Sigmoid colon (tissue), 7 donors: ENCODE measurements around the gene PTPN20. TPM values are rescaled to one million over a fixed set of nuclear protein-coding genes. Genes with fewer than 3 reads are reported as not detected.

Experiments used
- DNase-seq: peaks from one replicate; pipeline ENCODE4 v3.0.0-alpha.2; 2019
- H3K27ac ChIP-seq, 4 donors: fragments of 200-600 bp; sonication (generic); one replicate each; pipeline ENCODE4 v1.5.1; 2016 to 2019; ENCODE audit warnings: mild to moderate bottlenecking in 1 of 4
- H3K27me3 ChIP-seq, 3 donors: fragments of 200-600 bp; sonication (generic); one replicate each; pipeline ENCODE4 v1.5.1; 2019; ENCODE audit warnings: mild to moderate bottlenecking in 1 of 3
- H3K36me3 ChIP-seq, 4 donors: fragments of 200-600 bp; sonication (generic); one replicate each; pipeline ENCODE4 v1.5.1; 2016 to 2019
- H3K4me1 ChIP-seq, 4 donors: fragments of 200-600 bp; sonication (generic); one replicate each; pipeline ENCODE4 v1.5.1; 2017 to 2019
- H3K4me3 ChIP-seq, 4 donors: fragments of 200-600 bp; sonication (generic); one replicate each; pipeline ENCODE4 v1.5.1; 2017 to 2019; ENCODE audit warnings: mild to moderate bottlenecking in 2 of 4, moderate library complexity in 1 of 4
- H3K9me3 ChIP-seq, 4 donors: fragments of 200-600 bp in 3 of 4; sonication (generic) in 3 of 4; one replicate each; pipeline versions ENCODE4 v1.5.1 to v1.6.1; 2013 to 2019
- EP300 ChIP-seq, 4 donors: sonication (generic); formaldehyde crosslinking; IDR thresholded peaks; one replicate each; pipeline ENCODE4 v1.6.1; 2017; ENCODE audit warnings: antibody characterized with exemption in 4 of 4
- POLR2A ChIP-seq, 2 donors: fragments of 450-650 bp; IDR thresholded peaks; one replicate each; pipeline ENCODE4 v1.6.1; 2016; ENCODE audit warnings: antibody characterized with exemption in 2 of 2, mild to moderate bottlenecking in 2 of 2, moderate library complexity in 2 of 2
- POLR2AphosphoS5 ChIP-seq, 4 donors: sonication (generic); formaldehyde crosslinking; IDR thresholded peaks; one replicate each; pipeline ENCODE4 v1.6.1; 2017; ENCODE audit warnings: antibody characterized with exemption in 4 of 4
- WGBS, 2 donors: extraction: QIAGEN DNeasy Blood & Tissue Kit; methylation state at CpG; one replicate each; pipeline ENCODE4 v1.1.7; 2013; 5-methylcytosine and 5-hydroxymethylcytosine counted together
- intact Hi-C: fragments of 100-400 bp; cut with DNase I; formaldehyde crosslinking; loops from one replicate; pipeline ENCODE4 v1.15.1; 2023
- polyA plus RNA-seq, 3 donors: library from polyadenylated mRNA; stranded (reverse); fragments of 200-250 nt; gene quantifications; one replicate each; pipeline ENCODE4 v1.2.3, GENCODE V29; 2013
- total RNA-seq, 4 donors: library from RNA; depleted of rRNA; stranded (reverse); fragments of >200 nt; gene quantifications; one replicate each; pipeline ENCODE4 v1.1.0, GENCODE V29; 2016
- TF ChIP-seq, protein P1 (sequence below), 4 experiments: fragments of 450-650 bp in 3 of 4; fragments of 200-600 bp in 1 of 4; IDR thresholded peaks; one replicate each; pipeline ENCODE4 v1.5.1; 2016 to 2019; ENCODE audit warnings: antibody characterized with exemption in 4 of 4, mild to moderate bottlenecking in 3 of 4, moderate library complexity in 2 of 4
- donor health status: healthy with polysubstance abuse.
- donor health status: Bipolar disorder and iron deficiency.
- donor health status: healthy.

PTPN20 gene
- total and polyA plus RNA-seq, 7 donors, result 0.50 to 3.0 (median 1.4) TPM; not detected in 1

DNA sequence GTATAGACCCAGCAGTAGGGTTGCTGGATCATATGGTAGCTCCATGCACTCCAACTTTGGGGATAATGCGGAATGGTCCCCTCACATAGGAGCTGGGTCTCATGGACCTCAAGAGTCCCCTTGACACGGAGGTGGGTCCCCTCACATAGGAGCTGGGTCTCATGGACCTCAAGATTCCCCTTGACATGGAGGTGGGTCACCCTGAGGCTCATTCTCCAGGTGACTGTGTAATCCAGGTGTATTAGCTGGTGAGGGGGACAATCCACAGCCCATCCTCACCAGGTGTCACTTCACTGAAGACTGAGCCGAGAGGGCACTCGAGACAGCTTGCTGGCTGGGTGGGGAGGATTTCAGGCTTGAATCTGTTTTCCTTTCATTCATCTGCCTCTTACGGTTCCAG, 121.9 kb downstream of the PTPN20 start:
- 85 to 93% methylated on average over 5 of the region's 5 CpGs for WGBS, 2 donors
- no peak overlapping the region for H3K4me3 ChIP-seq
- TF ChIP-seq EP300 (IDR thresholded peaks at IDR 0.05) (no peak), POLR2A (IDR thresholded peaks at IDR 0.05) (no peak), POLR2AphosphoS5 (IDR thresholded peaks at IDR 0.05) (no peak)
- TF ChIP-seq, protein P1, sequence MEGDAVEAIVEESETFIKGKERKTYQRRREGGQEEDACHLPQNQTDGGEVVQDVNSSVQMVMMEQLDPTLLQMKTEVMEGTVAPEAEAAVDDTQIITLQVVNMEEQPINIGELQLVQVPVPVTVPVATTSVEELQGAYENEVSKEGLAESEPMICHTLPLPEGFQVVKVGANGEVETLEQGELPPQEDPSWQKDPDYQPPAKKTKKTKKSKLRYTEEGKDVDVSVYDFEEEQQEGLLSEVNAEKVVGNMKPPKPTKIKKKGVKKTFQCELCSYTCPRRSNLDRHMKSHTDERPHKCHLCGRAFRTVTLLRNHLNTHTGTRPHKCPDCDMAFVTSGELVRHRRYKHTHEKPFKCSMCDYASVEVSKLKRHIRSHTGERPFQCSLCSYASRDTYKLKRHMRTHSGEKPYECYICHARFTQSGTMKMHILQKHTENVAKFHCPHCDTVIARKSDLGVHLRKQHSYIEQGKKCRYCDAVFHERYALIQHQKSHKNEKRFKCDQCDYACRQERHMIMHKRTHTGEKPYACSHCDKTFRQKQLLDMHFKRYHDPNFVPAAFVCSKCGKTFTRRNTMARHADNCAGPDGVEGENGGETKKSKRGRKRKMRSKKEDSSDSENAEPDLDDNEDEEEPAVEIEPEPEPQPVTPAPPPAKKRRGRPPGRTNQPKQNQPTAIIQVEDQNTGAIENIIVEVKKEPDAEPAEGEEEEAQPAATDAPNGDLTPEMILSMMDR (IDR thresholded peaks at IDR 0.05), result no peak
- H3K4me1 ChIP-seq, result no peaks in the 10 kb centered on the region
- H3K27me3 ChIP-seq, result no peaks in the 10 kb centered on the region
- peak; percentile 39 for DNase-seq
- no peaks in the 10 kb centered on the region for H3K36me3 ChIP-seq
- intact Hi-C loops, result no loop called here
- H3K27ac ChIP-seq, result no peak overlapping the region
- no peaks in the 10 kb centered on the region for H3K9me3 ChIP-seq

DNA sequence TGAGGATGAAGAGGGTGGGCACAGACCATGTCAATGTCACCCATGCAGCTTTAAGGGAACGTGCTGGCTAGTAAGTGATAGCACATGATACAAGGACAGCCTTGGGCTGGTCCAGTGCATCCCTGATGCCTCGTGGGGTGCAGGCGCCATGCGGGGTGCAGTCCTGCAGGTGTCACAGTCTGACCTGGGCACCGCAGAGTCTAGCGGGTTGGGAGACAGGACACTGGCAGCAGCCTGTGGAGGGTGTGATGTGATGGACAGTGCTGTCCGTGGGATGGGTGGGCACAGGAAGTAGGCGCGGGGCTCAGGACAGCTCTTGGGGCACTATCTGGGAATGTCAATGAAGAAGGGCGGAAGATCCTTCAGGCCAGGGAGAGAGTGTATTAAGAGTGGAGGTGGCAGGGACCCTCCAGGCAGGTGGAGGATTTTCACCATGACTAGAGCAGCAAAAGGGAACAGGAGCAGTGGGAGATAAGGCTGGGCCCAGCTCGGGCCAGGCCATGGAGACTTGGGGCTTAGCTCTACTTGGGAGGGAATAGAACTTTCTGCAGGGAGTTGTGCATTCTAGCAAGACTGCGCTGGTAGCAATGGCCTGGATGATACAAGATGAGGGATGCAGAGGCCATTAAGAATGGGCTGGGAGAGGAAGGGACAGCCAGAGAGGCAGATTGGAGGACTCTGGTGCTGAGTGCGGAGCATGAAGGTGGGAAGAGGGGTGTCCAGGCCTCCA, 122.5 kb downstream of the PTPN20 start:
- peak overlapping the region in 1 of 4 donors; percentile 0 for H3K27ac ChIP-seq
- no peaks in the 10 kb centered on the region for H3K9me3 ChIP-seq
- H3K36me3 ChIP-seq, result no peaks in the 10 kb centered on the region
- WGBS, 2 donors, result 91 to 94% methylated on average over 13 of the region's 13 CpGs
- intact Hi-C loops, result no loop called here
- TF ChIP-seq POLR2A (IDR thresholded peaks at IDR 0.05) (no peak), EP300 (IDR thresholded peaks at IDR 0.05) (no peak), POLR2AphosphoS5 (IDR thresholded peaks at IDR 0.05) (no peak)
- TF ChIP-seq, protein P1 (IDR thresholded peaks at IDR 0.05), result no peak
- H3K4me1 ChIP-seq, result no peaks in the 10 kb centered on the region
- H3K27me3 ChIP-seq, result no peaks in the 10 kb centered on the region
- no peak overlapping the region for H3K4me3 ChIP-seq
- DNase-seq, result peak; percentile 48

DNA sequence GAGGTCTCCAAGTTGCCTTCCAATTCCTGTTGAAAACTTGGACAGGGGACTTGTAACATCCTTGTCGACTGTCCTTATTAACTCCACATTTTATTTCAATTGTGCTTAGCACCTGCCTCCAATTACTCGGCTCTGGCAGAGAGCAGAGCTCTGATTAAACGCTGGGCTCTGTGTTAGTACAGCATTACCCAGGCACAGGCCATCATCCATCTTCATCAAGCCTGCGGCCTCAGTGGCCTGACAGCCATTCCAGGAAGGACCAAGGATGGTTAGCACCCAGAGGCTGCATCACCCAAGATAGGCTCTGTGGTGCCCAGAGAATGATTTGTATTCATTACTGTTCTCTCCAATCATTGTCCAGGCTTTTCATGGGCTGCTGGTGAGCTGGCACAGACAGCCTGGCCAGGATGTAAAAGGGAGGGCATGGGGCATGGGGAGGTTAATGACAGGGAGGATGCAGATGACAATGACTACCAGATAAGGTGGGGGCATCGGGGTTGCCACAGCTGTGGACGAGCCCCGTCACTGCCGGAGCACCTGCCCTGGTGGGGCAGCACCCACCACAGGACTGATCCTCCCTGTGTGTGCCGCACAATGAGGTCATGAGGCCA, 123.3 kb downstream of the PTPN20 start:
- H3K9me3 ChIP-seq, result no peaks in the 10 kb centered on the region
- TF ChIP-seq, protein P1 (IDR thresholded peaks at IDR 0.05), result no peak
- no peak for TF ChIP-seq POLR2A (IDR thresholded peaks at IDR 0.05)
- no peak for TF ChIP-seq EP300 (IDR thresholded peaks at IDR 0.05)
- no peak for TF ChIP-seq POLR2AphosphoS5 (IDR thresholded peaks at IDR 0.05)
- no peaks in the 10 kb centered on the region for H3K4me1 ChIP-seq
- H3K4me3 ChIP-seq, result no peak overlapping the region
- DNase-seq, result peak; percentile 48
- 79 to 80% methylated on average over 9 of the region's 9 CpGs for WGBS, 2 donors
- intact Hi-C loops, result no loop called here
- no peak overlapping the region for H3K27ac ChIP-seq
- no peaks in the 10 kb centered on the region for H3K27me3 ChIP-seq
- H3K36me3 ChIP-seq, result no peaks in the 10 kb centered on the region

DNA sequence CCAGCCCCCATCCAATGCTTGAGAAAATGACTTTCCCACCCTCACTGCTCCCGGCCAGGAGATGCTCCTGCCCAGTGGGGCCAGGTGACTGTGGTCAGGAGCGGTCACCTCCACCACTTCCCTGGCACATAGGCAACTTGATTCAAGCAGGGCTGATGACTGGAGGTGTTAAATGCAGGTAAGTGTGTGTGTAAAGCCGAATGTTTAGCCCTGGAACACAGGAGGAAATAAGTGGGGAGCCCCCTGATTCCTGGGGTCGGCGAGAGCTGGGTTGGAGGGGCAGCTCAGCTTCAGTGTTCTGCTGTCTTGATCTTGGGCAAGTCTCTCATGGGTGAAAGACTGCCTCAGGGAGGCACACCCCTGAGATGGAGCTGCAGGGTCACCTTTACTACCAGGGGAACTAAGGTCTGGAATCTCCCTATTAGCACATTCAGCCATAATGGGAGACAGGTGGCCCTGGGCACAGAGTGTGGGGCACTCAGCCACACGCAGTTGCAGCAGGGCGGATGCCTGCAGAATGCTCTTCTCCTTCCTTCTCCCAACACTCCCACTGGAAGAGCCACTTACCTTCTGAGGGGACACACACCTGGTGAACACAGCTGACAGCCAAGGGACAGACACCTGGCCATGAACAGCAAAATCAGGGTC, 124.1 kb downstream of the PTPN20 start:
- Histone ChIP-seq H3K27ac (no peak overlapping the region), H3K4me1 (no peaks in the 10 kb centered on the region), H3K9me3 (no peaks in the 10 kb centered on the region), H3K27me3 (no peaks in the 10 kb centered on the region), H3K4me3 (no peak overlapping the region), H3K36me3 (no peaks in the 10 kb centered on the region)
- intact Hi-C loops, result no loop called here
- DNase-seq, result peak; percentile 49
- TF ChIP-seq, protein P1 (IDR thresholded peaks at IDR 0.05), result no peak
- no peak for TF ChIP-seq POLR2AphosphoS5 (IDR thresholded peaks at IDR 0.05)
- TF ChIP-seq POLR2A (IDR thresholded peaks at IDR 0.05), result no peak
- TF ChIP-seq EP300 (IDR thresholded peaks at IDR 0.05), result no peak
- 82 to 87% methylated on average over 7 of the region's 7 CpGs for WGBS, 2 donors
